ENCODE measurements around the gene CLEC2D.
A peak's percentile ranks its signal among the peaks of the same experiment; 100 is the strongest.
"Not testable (repeated sequence)": the region's sequence is repeated elsewhere in the genome, so short reads cannot be mapped to it uniquely, and the experiment has no call there.

Gene CLEC2D

GRCh38 chr12:9730011-9730410 is 60.5 kb downstream of the CLEC2D start:
- H3K27ac ChIP-seq: no peak overlapping the region
- TF ChIP-seq ZFX (IDR thresholded peaks at IDR 0.05; ENCODE audit: borderline replicate concordance): no peak

DNA sequence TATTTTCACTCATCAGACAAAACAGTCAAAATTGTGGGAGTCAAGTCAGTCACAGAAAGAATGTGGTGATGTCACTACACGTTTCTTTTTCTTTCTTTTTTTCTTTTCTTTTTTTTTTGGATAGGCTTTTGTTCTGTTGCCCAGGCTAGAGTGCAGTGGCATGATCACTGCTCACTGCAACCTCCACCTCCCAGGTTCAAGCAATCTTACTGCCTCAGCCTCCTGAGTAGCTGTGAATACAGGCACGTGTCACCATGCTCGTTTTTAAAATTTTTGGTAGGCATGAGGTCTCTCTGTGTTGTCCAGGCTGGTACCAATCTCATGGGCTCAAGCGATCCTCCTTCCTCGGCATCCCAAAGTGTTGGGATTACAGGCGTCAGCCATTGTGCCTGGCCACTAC is 61.1 kb downstream of the CLEC2D start:
- H3K27ac ChIP-seq: no peak overlapping the region

DNA sequence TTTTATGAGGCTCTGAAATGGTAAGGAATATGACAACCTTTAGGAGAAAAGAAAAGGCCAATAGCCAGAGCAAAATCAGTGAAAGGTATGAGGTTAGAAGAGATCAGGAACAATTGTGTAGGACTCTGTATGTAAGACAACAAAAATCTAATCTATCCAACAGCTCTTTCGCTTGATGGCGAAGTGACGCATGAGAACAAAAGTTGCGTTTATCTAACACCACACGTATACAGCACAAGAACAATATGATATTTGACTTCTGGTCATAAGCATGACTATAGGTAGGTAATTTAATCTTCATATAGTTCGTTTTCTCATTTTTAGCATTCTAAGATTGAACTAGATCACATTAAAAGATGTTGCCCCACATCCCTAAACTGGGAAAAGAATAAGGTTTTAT is 61.9 kb downstream of the CLEC2D start:
- TF ChIP-seq CTCF (IDR thresholded peaks at IDR 0.05) (no peak), ZFX (IDR thresholded peaks at IDR 0.05; ENCODE audit: borderline replicate concordance) (no peak)
- no peak overlapping the region for H3K27ac ChIP-seq

More for the DNA sequence above, 61.1 kb downstream of the CLEC2D start:
- TF ChIP-seq ZFX (IDR thresholded peaks at IDR 0.05; ENCODE audit: borderline replicate concordance) (no peak), CTCF (IDR thresholded peaks at IDR 0.05) (no peak)

- no peak for TF ChIP-seq CTCF (IDR thresholded peaks at IDR 0.05)
- TF ChIP-seq ZFX (IDR thresholded peaks at IDR 0.05; ENCODE audit: borderline replicate concordance): no peak
- H3K27ac ChIP-seq: no peak overlapping the region
These were observed 62.3 kb downstream of the CLEC2D start for GRCh38 chr12:9731797-9732196.

- TF ChIP-seq ZFX (IDR thresholded peaks at IDR 0.05; ENCODE audit: borderline replicate concordance) (no peak), CTCF (IDR thresholded peaks at IDR 0.05) (no peak)
- H3K27ac ChIP-seq: no peak within 1 kb of the TSS
These were observed 63.5 kb downstream of the CLEC2D start, which contains the start of gene CLECL1 for GRCh38 chr12:9732921-9733461. Gene CLECL1, minus strand, starts transcription at chr12:9733097.

DNA sequence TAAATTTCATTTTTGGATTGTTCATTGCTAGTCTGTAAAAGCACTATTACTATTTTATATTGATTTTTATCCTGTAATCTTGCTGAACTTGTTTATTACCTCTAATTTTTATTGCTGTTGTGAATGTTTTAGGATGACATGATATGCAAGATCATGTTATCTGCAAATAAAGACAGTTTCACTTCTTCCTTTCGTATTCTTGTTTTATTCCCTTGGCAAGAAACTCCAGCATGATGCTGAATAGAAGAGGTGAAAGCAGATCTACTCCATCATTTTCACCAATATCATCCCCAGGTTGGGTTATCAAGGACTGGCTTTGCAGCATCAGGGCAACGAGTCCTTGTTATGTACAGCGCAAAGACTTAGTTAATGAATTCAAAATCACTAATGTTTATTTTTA is 66.1 kb downstream of the CLEC2D start:
- TF ChIP-seq ZFX (IDR thresholded peaks at IDR 0.05; ENCODE audit: borderline replicate concordance): no peak
- no peak for TF ChIP-seq CTCF (IDR thresholded peaks at IDR 0.05)

GRCh38 chr12:9736936-9737705 is 67.6 kb downstream of the CLEC2D start:
- no peak for TF ChIP-seq ZFX (IDR thresholded peaks at IDR 0.05; ENCODE audit: borderline replicate concordance)
- TF ChIP-seq CTCF (IDR thresholded peaks at IDR 0.05): no peak
- H3K27ac ChIP-seq: no peak overlapping the region

More for the DNA sequence above, 66.1 kb downstream of the CLEC2D start:
- no peak overlapping the region for H3K27ac ChIP-seq

DNA sequence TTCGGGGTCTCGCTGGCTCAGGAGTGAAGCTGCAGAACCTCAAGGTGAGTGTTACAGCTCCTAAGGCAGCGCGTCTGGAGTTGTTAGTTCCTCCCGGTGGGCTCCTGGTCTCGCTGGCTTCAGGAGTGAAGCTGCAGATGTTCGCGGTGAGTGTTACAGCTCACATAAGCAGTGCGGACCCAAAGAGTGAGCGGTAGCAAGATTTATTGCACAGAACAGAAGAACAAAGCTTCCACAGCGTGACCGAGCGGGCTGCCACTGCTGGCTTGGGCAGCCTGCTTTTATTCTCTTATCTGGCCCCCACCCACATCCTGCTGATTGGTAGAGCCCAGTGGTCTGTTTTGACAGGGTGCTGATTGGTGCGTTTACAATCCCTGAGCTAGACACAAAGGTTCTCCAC is 69.4 kb downstream of the CLEC2D start:
- H3K27ac ChIP-seq: not testable (repeated sequence)

GRCh38 chr12:9739404-9740105 is 70.0 kb downstream of the CLEC2D start:
- H3K27ac ChIP-seq: peak overlapping the region; percentile 67
